Hepatocyte (in vitro differentiated cells): ENCODE measurements around the gene RDM1.

ENCODE experiments used
- EZH2 ChIP-seq: fragments of 200-600 bp; sonication (generic); IDR thresholded peaks from 2 replicates; pipeline ENCODE4 v1.6.1; 2016; ENCODE audit warnings: antibody characterized with exemption, mild to moderate bottlenecking, borderline replicate concordance
- EZH2phosphoT487 ChIP-seq: fragments of 200-600 bp; sonication (generic); IDR thresholded peaks from one replicate; pipeline ENCODE4 v1.6.1; 2018; ENCODE audit warnings: antibody characterized with exemption, mild to moderate bottlenecking, low read depth, moderate library complexity; ENCODE audit not compliant: unreplicated experiment, severe bottlenecking
- TF ChIP-seq, protein P1 (sequence below): fragments of 200-600 bp; sonication (generic); IDR thresholded peaks from 2 replicates; pipeline ENCODE4 v1.5.1; 2016; ENCODE audit warnings: antibody characterized with exemption, mild to moderate bottlenecking; ENCODE audit not compliant: poor library complexity

DNA sequence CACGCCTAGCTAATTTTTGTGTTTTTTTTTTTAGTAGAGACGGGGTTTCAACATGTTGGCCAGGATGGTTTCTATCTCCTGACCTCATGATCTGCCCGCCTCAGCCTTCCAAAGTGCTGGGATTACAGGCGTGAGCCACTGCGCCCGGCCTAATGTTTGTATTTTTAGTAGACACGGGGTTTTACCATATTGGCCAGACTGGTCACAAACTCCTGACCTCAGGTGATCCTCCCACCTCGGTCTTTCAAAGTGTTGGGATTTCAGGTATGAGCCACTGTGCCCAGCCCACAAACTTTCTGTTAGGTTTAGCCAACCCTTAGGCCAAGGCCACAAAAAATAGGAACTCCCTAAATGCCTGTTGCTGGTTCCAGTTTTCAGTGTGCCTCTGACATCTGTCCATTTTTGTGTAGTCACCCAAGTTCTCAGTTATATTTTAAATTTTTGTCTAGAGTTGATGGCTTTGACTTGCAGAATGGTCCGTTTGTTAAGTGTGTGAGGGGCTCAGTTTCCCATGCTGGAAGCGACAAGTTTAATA lies 38.0 kb upstream of the RDM1 start:
- TF ChIP-seq, protein P1, sequence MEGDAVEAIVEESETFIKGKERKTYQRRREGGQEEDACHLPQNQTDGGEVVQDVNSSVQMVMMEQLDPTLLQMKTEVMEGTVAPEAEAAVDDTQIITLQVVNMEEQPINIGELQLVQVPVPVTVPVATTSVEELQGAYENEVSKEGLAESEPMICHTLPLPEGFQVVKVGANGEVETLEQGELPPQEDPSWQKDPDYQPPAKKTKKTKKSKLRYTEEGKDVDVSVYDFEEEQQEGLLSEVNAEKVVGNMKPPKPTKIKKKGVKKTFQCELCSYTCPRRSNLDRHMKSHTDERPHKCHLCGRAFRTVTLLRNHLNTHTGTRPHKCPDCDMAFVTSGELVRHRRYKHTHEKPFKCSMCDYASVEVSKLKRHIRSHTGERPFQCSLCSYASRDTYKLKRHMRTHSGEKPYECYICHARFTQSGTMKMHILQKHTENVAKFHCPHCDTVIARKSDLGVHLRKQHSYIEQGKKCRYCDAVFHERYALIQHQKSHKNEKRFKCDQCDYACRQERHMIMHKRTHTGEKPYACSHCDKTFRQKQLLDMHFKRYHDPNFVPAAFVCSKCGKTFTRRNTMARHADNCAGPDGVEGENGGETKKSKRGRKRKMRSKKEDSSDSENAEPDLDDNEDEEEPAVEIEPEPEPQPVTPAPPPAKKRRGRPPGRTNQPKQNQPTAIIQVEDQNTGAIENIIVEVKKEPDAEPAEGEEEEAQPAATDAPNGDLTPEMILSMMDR, result no peak
- TF ChIP-seq EZH2 (no peak), EZH2phosphoT487 (no peak)
